Activated CD8-positive, alpha-beta T cell treated with anti-CD3 and anti-CD28 coated beads for 36 hours (primary cell): ENCODE data around the gene STPG2. TPM values are rescaled to one million over a fixed set of nuclear protein-coding genes. Genes with fewer than 3 reads are reported as not detected.

Experiments
- ATAC-seq: fragments of 200-7000 bp; cut with Tn5 transposase; one replicate; pipeline ENCODE4 v1.10.0; 2021; ENCODE audit warnings: mild to moderate bottlenecking, moderate library complexity
- CTCF ChIA-PET: fragments of 350-600 bp; sonication (Branson Sonifier 250); formaldehyde crosslinking; loops from one replicate; lab custom pipeline; 2021; ENCODE audit warnings: antibody characterized with exemption; lab: Charles Lee
- POLR2A ChIA-PET: fragments of 350-600 bp; sonication (Branson Sonifier 250); formaldehyde crosslinking; loops from one replicate; lab custom pipeline; 2021; ENCODE audit warnings: antibody characterized with exemption; lab: Charles Lee
- DNase-seq: peaks from one replicate; pipeline ENCODE4 v3.0.0-alpha.2; 2020
- H3K27ac Mint-ChIP-seq: one replicate; pipeline ENCODE4 v1.8.0; 2021; ENCODE audit warnings: mild to moderate bottlenecking, mixed read lengths
- H3K27me3 Mint-ChIP-seq: one replicate; pipeline ENCODE4 v1.8.0; 2021; ENCODE audit warnings: mixed read lengths
- H3K36me3 Mint-ChIP-seq: one replicate; pipeline ENCODE4 v1.8.0; 2021; ENCODE audit warnings: low read depth, mixed read lengths
- H3K4me1 Mint-ChIP-seq: one replicate; pipeline ENCODE4 v1.8.0; 2021; ENCODE audit warnings: low read depth, mixed read lengths
- H3K4me3 Mint-ChIP-seq: one replicate; pipeline ENCODE4 v1.8.0; 2021; ENCODE audit warnings: mild to moderate bottlenecking, moderate library complexity, mixed read lengths
- H3K9me3 Mint-ChIP-seq: one replicate; pipeline ENCODE4 v1.8.0; 2021; ENCODE audit warnings: mixed read lengths
- CTCF ChIP-seq: fragments of 200-600 bp; IDR thresholded peaks from one replicate; pipeline ENCODE4 v1.8.0; 2022; ENCODE audit warnings: antibody characterized with exemption, mild to moderate bottlenecking
- intact Hi-C: fragments of 100-400 bp; cut with micrococcal nuclease; formaldehyde crosslinking; loops from one replicate; pipeline ENCODE4 v1.10.0; 2022
- total RNA-seq, 2 experiments: library from RNA; stranded (reverse); gene quantifications; one replicate each; pipeline ENCODE4 v1.2.3, GENCODE V29; 2021

STPG2 gene
- total RNA-seq, 2 experiments from 2014 or later = 0.16 to 0.18 TPM

- no peak for TF ChIP-seq CTCF
- no peaks in the 10 kb centered on the region for H3K27me3 Mint-ChIP-seq
- ATAC-seq = no peak
- H3K27ac Mint-ChIP-seq = no peak overlapping the region
- no peaks in the 10 kb centered on the region for H3K36me3 Mint-ChIP-seq
- CTCF ChIA-PET = no interaction called here
- H3K4me1 Mint-ChIP-seq = no peaks in the 10 kb centered on the region
- DNase-seq = no peak
- H3K9me3 Mint-ChIP-seq = no peaks in the 10 kb centered on the region
- POLR2A ChIA-PET = interaction anchor here (0.7 kb wide), 1 partner anchor 47 kb away, joined by 3 read pairs; no protein-coding TSS in a partner anchor
- intact Hi-C loops = no loop called here
- no peak overlapping the region for H3K4me3 Mint-ChIP-seq
Measured at GRCh38 chr4:98170035-98170434, 26.8 kb upstream of the STPG2 start.

GRCh38 chr4:98166731-98167041, 23.4 kb upstream of the STPG2 start:
- no peaks in the 10 kb centered on the region for H3K4me1 Mint-ChIP-seq
- POLR2A ChIA-PET = no interaction called here
- CTCF ChIA-PET = no interaction called here
- no peaks in the 10 kb centered on the region for H3K36me3 Mint-ChIP-seq
- no peak overlapping the region for H3K4me3 Mint-ChIP-seq
- intact Hi-C loops = no loop called here
- TF ChIP-seq CTCF = no peak
- ATAC-seq = no peak
- H3K27ac Mint-ChIP-seq = no peak overlapping the region
- DNase-seq = no peak
- H3K9me3 Mint-ChIP-seq = no peaks in the 10 kb centered on the region
- H3K27me3 Mint-ChIP-seq = no peaks in the 10 kb centered on the region

GRCh38 chr4:98166025-98166730, 22.9 kb upstream of the STPG2 start:
- CTCF ChIA-PET = no interaction called here
- no peaks in the 10 kb centered on the region for H3K27me3 Mint-ChIP-seq
- no peaks in the 10 kb centered on the region for H3K36me3 Mint-ChIP-seq
- DNase-seq (no peak), ATAC-seq (no peak)
- no peak for TF ChIP-seq CTCF
- H3K4me3 Mint-ChIP-seq = no peak overlapping the region
- no peak overlapping the region for H3K27ac Mint-ChIP-seq
- intact Hi-C loops = no loop called here
- H3K9me3 Mint-ChIP-seq = no peaks in the 10 kb centered on the region
- H3K4me1 Mint-ChIP-seq = no peaks in the 10 kb centered on the region
- POLR2A ChIA-PET = no interaction called here

GRCh38 chr4:98162696-98163095, 19.4 kb upstream of the STPG2 start:
- no peaks in the 10 kb centered on the region for H3K27me3 Mint-ChIP-seq
- TF ChIP-seq CTCF = no peak
- DNase-seq (no peak), ATAC-seq (no peak)
- H3K4me3 Mint-ChIP-seq = no peak overlapping the region
- intact Hi-C loops = no loop called here
- H3K27ac Mint-ChIP-seq = no peak overlapping the region
- POLR2A ChIA-PET = no interaction called here
- no peaks in the 10 kb centered on the region for H3K4me1 Mint-ChIP-seq
- H3K36me3 Mint-ChIP-seq = no peaks in the 10 kb centered on the region
- H3K9me3 Mint-ChIP-seq = no peaks in the 10 kb centered on the region
- CTCF ChIA-PET = no interaction called here

GRCh38 chr4:98151145-98151924, 8.1 kb upstream of the STPG2 start:
- Mint-ChIP-seq H3K27ac (no peak overlapping the region), H3K27me3 (no peaks in the 10 kb centered on the region), H3K9me3 (no peaks in the 10 kb centered on the region), H3K4me3 (peak overlapping the region; percentile 32), H3K4me1 (peaks cover 14% of the 10 kb centered on the region), H3K36me3 (no peaks in the 10 kb centered on the region)
- ATAC-seq (no peak), DNase-seq (no peak)
- TF ChIP-seq CTCF = no peak
- ChIA-PET POLR2A (interaction anchor here (0.7 to 0.8 kb wide), 2 partner anchors 53 to 160 kb away, joined by 3 read pairs; no protein-coding TSS in a partner anchor), CTCF (interaction anchor here (1.5 kb wide), 1 partner anchor 316 kb away, joined by 3 read pairs; no protein-coding TSS in a partner anchor)
- intact Hi-C loops = no loop called here
